ENCODE measurements around the gene CDC123. TPM values are rescaled to one million over a fixed set of nuclear protein-coding genes. Genes with fewer than 3 reads are reported as not detected.
"Not testable (repeated sequence)": the region's sequence is repeated elsewhere in the genome, so short reads cannot be mapped to it uniquely, and the experiment has no call there.

The CDC123 gene
- total and polyA plus RNA-seq, 3 experiments from 2014 or later = 97.5 to 162 (median 161) TPM

- no peak overlapping the region for H3K4me3 ChIP-seq (ENCODE audit: low read length)
- ChIA-PET CTCF (no interaction called here), POLR2A (no interaction called here)
- H3K9me3 ChIP-seq (ENCODE audit: low read length) = no peaks in the 10 kb centered on the region
- peaks cover 16% of the 10 kb centered on the region for H3K36me3 ChIP-seq (ENCODE audit: insufficient read depth, low read length)
- no peak overlapping the region for H3K27ac ChIP-seq (ENCODE audit: low read depth, low read length)
- no peaks in the 10 kb centered on the region for H3K4me1 ChIP-seq (ENCODE audit: insufficient read depth, low read length)
- Mint-ChIP-seq H3K4me1 (peaks cover 0 to under 1% (median 0%) of the 10 kb centered on the region in 3 donors), H3K27me3 (no peaks in the 10 kb centered on the region), H3K9me3 (no peaks in the 10 kb centered on the region), H3K27ac (peak overlapping the region in 1 of 8 donors; percentile 73), H3K36me3 (peaks cover 3 to 83% (median 14%) of the 10 kb centered on the region in 3 donors), H3K4me3 (no peak overlapping the region)
- DNase-seq = no peak
- no peaks in the 10 kb centered on the region for H3K27me3 ChIP-seq (ENCODE audit: insufficient read depth, low read length, poor library complexity, severe bottlenecking)
Observed at GRCh38 chr10:12164085-12164484, 31.9 kb upstream of the CDC123 start.

- H3K36me3 ChIP-seq (ENCODE audit: insufficient read depth, low read length) = peaks cover 25% of the 10 kb centered on the region
- H3K36me3 Mint-ChIP-seq = peaks cover 3 to 85% (median 18%) of the 10 kb centered on the region in 3 donors
- H3K9me3 ChIP-seq (ENCODE audit: low read length) = no peaks in the 10 kb centered on the region
- no peak for DNase-seq
- CTCF ChIA-PET = no interaction called here
- H3K27ac Mint-ChIP-seq = peak overlapping the region in 4 of 8 donors; percentile 16 to 81 (median 30)
- H3K27ac ChIP-seq (ENCODE audit: low read depth, low read length) = no peak overlapping the region
- H3K4me3 ChIP-seq (ENCODE audit: low read length) = no peak overlapping the region
- H3K9me3 Mint-ChIP-seq = no peaks in the 10 kb centered on the region
- H3K27me3 ChIP-seq (ENCODE audit: insufficient read depth, low read length, poor library complexity, severe bottlenecking) = no peaks in the 10 kb centered on the region
- H3K27me3 Mint-ChIP-seq = no peaks in the 10 kb centered on the region
- POLR2A ChIA-PET = no interaction called here
- H3K4me1 ChIP-seq (ENCODE audit: insufficient read depth, low read length) = no peaks in the 10 kb centered on the region
- H3K4me3 Mint-ChIP-seq = no peak overlapping the region
- H3K4me1 Mint-ChIP-seq = peaks cover 0 to 3% (median 0%) of the 10 kb centered on the region in 3 donors
Observed at GRCh38 chr10:12165036-12165435, 31.0 kb upstream of the CDC123 start.

GRCh38 chr10:12165999-12166775 is 29.8 kb upstream of the CDC123 start:
- no peak for DNase-seq
- Mint-ChIP-seq H3K4me1 (peaks cover 0 to 3% (median 0%) of the 10 kb centered on the region in 3 donors), H3K36me3 (peaks cover 0 to 85% (median 22%) of the 10 kb centered on the region in 3 donors), H3K4me3 (no peak overlapping the region), H3K9me3 (no peaks in the 10 kb centered on the region), H3K27me3 (no peaks in the 10 kb centered on the region), H3K27ac (peak overlapping the region in 2 of 8 donors; percentile 17 to 26)
- no peak overlapping the region for H3K27ac ChIP-seq (ENCODE audit: low read depth, low read length)
- peaks cover 30% of the 10 kb centered on the region for H3K36me3 ChIP-seq (ENCODE audit: insufficient read depth, low read length)
- ChIA-PET CTCF (interaction anchor here (0.7 kb wide), 1 partner anchor 29 kb away, joined by 3 read pairs; the partner anchor contains the start of gene NUDT5), POLR2A (no interaction called here)
- no peak overlapping the region for H3K4me3 ChIP-seq (ENCODE audit: low read length)
- no peaks in the 10 kb centered on the region for H3K27me3 ChIP-seq (ENCODE audit: insufficient read depth, low read length, poor library complexity, severe bottlenecking)
- no peaks in the 10 kb centered on the region for H3K4me1 ChIP-seq (ENCODE audit: insufficient read depth, low read length)
- H3K9me3 ChIP-seq (ENCODE audit: low read length) = no peaks in the 10 kb centered on the region

GRCh38 chr10:12171512-12171911 is 24.5 kb upstream of the CDC123 start:
- CTCF ChIA-PET = not testable (repeated sequence)

GRCh38 chr10:12177642-12178041 is 18.3 kb upstream of the CDC123 start:
- peaks cover 19% of the 10 kb centered on the region for H3K4me1 ChIP-seq (ENCODE audit: insufficient read depth, low read length)
- H3K27me3 ChIP-seq (ENCODE audit: insufficient read depth, low read length, poor library complexity, severe bottlenecking) = no peaks in the 10 kb centered on the region
- H3K36me3 ChIP-seq (ENCODE audit: insufficient read depth, low read length) = peaks cover 33% of the 10 kb centered on the region
- H3K36me3 Mint-ChIP-seq = peaks cover 0 to 56% (median 13%) of the 10 kb centered on the region in 3 donors
- no peak overlapping the region for H3K4me3 Mint-ChIP-seq
- H3K4me1 Mint-ChIP-seq = peaks cover 25 to 34% (median 32%) of the 10 kb centered on the region in 3 donors
- no peaks in the 10 kb centered on the region for H3K27me3 Mint-ChIP-seq
- ChIA-PET POLR2A (no interaction called here), CTCF (no interaction called here)
- no peak overlapping the region for H3K27ac ChIP-seq (ENCODE audit: low read depth, low read length)
- DNase-seq = no peak
- H3K4me3 ChIP-seq (ENCODE audit: low read length) = no peak overlapping the region
- peak overlapping the region in 1 of 8 donors; percentile 32 for H3K27ac Mint-ChIP-seq
- no peaks in the 10 kb centered on the region for H3K9me3 Mint-ChIP-seq
- H3K9me3 ChIP-seq (ENCODE audit: low read length) = no peaks in the 10 kb centered on the region

More at GRCh38 chr10:12171512-12171911, 24.5 kb upstream of the CDC123 start:
- H3K9me3 ChIP-seq (ENCODE audit: low read length); DNase-seq; H3K4me3 ChIP-seq (ENCODE audit: low read length); H3K27me3 Mint-ChIP-seq; H3K9me3 Mint-ChIP-seq; POLR2A ChIA-PET; H3K4me3 Mint-ChIP-seq; H3K4me1 Mint-ChIP-seq; H3K27me3 ChIP-seq (ENCODE audit: insufficient read depth, low read length, poor library complexity, severe bottlenecking); H3K27ac ChIP-seq (ENCODE audit: low read depth, low read length); H3K4me1 ChIP-seq (ENCODE audit: insufficient read depth, low read length): not testable (repeated sequence)
- Mint-ChIP-seq H3K36me3 (peaks cover 6 to 76% (median 27%) of the 10 kb centered on the region in 3 donors), H3K27ac (peak overlapping the region in 1 of 8 donors; percentile 52)
- peaks cover 33% of the 10 kb centered on the region for H3K36me3 ChIP-seq (ENCODE audit: insufficient read depth, low read length)

GRCh38 chr10:12179606-12180170 is 16.3 kb upstream of the CDC123 start:
- Mint-ChIP-seq H3K36me3 (peaks cover 0 to 53% (median 6%) of the 10 kb centered on the region in 3 donors), H3K27ac (peak overlapping the region in 7 of 8 donors; percentile 44 to 98 (median 93)), H3K4me3 (no peak overlapping the region), H3K4me1 (peaks cover 25 to 34% (median 32%) of the 10 kb centered on the region in 3 donors), H3K27me3 (no peaks in the 10 kb centered on the region), H3K9me3 (no peaks in the 10 kb centered on the region)
- CTCF ChIA-PET = interaction anchor here (2.7 kb wide), 1 partner anchor 16 kb away, joined by 20 read pairs; the partner anchor contains the start of genes CDC123 and NUDT5
- Histone ChIP-seq H3K27ac (ENCODE audit: low read depth, low read length) (no peak overlapping the region), H3K36me3 (ENCODE audit: insufficient read depth, low read length) (peaks cover 23% of the 10 kb centered on the region), H3K9me3 (ENCODE audit: low read length) (no peaks in the 10 kb centered on the region), H3K4me1 (ENCODE audit: insufficient read depth, low read length) (peaks cover 19% of the 10 kb centered on the region), H3K4me3 (ENCODE audit: low read length) (no peak overlapping the region), H3K27me3 (ENCODE audit: insufficient read depth, low read length, poor library complexity, severe bottlenecking) (no peaks in the 10 kb centered on the region)
- POLR2A ChIA-PET = interaction anchor here (1.0 kb wide), 1 partner anchor 17 kb away, joined by 3 read pairs; the partner anchor contains the start of gene CDC123
- DNase-seq = no peak

- Mint-ChIP-seq H3K4me1 (peaks cover 25 to 34% (median 32%) of the 10 kb centered on the region in 3 donors), H3K36me3 (peaks cover 6 to 57% (median 10%) of the 10 kb centered on the region in 3 donors), H3K9me3 (no peaks in the 10 kb centered on the region), H3K27ac (peak overlapping the region; percentile 92 to 98 (median 94)), H3K27me3 (no peaks in the 10 kb centered on the region), H3K4me3 (peak overlapping the region in 4 of 7 donors; percentile 49 to 74 (median 66))
- ChIA-PET CTCF (interaction anchor here (1.2 to 2.7 kb wide), 4 partner anchors 11 to 50 kb away, joined by 3 to 20 read pairs (median 4); partner anchors contain the start of genes CDC123 and NUDT5), POLR2A (interaction anchor here (2.4 kb wide), 1 partner anchor 15 kb away, joined by 10 read pairs; the partner anchor contains the start of genes CDC123 and NUDT5)
- peaks cover 19% of the 10 kb centered on the region for H3K4me1 ChIP-seq (ENCODE audit: insufficient read depth, low read length)
- H3K27ac ChIP-seq (ENCODE audit: low read depth, low read length) = no peak overlapping the region
- DNase-seq = no peak
- H3K27me3 ChIP-seq (ENCODE audit: insufficient read depth, low read length, poor library complexity, severe bottlenecking) = no peaks in the 10 kb centered on the region
- no peaks in the 10 kb centered on the region for H3K9me3 ChIP-seq (ENCODE audit: low read length)
- peaks cover 29% of the 10 kb centered on the region for H3K36me3 ChIP-seq (ENCODE audit: insufficient read depth, low read length)
- no peak overlapping the region for H3K4me3 ChIP-seq (ENCODE audit: low read length)
Observed at GRCh38 chr10:12180221-12180974, 15.6 kb upstream of the CDC123 start.
